Upper lobe of left lung (tissue), 4 donors: ENCODE measurements around the gene KCNIP1.

Experiments
- CTCF ChIP-seq, 6 experiments: fragments of 450-650 bp in 4 of 6; fragments of 200-600 bp in 2 of 6; sonication (generic) in 2 of 6; IDR thresholded peaks; one replicate each; pipeline ENCODE4 v1.5.1; 2016 to 2019; ENCODE audit warnings: antibody characterized with exemption in 6 of 6
- POLR2A ChIP-seq, 4 donors: fragments of 450-650 bp; IDR thresholded peaks; one replicate each; pipeline ENCODE4 v1.5.1; 2016 to 2017; ENCODE audit warnings: antibody characterized with exemption in 4 of 4, mild to moderate bottlenecking in 2 of 4
- POLR2AphosphoS5 ChIP-seq, 2 donors: sonication (generic); formaldehyde crosslinking; IDR thresholded peaks; one replicate each; pipeline ENCODE4 v1.5.1; 2017; ENCODE audit warnings: antibody characterized with exemption in 2 of 2

GRCh38 chr5:170484847-170485615, 18.8 kb upstream of the KCNIP1 start:
- TF ChIP-seq CTCF (IDR thresholded peaks at IDR 0.05) = no peak
- no peak for TF ChIP-seq POLR2A (IDR thresholded peaks at IDR 0.05)
- TF ChIP-seq POLR2AphosphoS5 (IDR thresholded peaks at IDR 0.05) = no peak
